Measurements from ENCODE around the gene PKIG.

Gene PKIG

DNA sequence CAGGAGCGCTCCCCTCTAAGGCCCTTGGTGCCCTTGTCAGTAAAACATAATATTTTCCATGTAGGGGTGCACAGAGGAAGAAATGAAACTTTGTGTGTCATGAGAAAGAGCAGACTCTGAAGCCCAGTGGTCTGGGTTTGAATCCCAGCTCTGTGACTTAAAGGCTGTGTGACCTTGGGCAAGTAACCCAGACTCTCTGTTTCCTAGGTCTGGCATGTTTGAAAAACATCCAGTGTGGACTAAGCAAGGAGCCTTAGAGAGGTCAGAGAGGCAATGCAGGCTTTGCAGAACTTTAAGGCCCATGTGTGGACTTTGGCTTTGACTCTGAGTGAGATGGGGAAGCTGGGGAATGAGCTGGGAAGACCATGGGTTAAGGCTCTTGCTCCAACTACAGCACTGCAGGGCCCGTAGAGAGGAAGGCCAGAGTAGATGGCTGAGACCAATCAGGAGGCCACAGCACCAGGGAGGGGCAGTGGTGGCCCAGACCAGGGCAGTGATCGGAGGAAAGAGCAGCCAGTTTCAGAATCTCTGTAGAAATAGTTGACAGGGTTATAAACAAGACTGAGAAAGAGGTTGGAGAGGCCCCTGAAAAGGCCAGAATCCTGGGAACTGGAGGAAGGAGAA lies 50.9 kb downstream of the PKIG start:
- H3K9me3 ChIP-seq (ENCODE audit: severe bottlenecking), result no peaks in the 10 kb centered on the region
- no peaks in the 10 kb centered on the region for H3K27me3 ChIP-seq (ENCODE audit: insufficient read depth, low read depth, severe bottlenecking)
- H3K4me3 ChIP-seq (ENCODE audit: low read depth, low read length), result no peak overlapping the region
- TF ChIP-seq, protein P1, sequence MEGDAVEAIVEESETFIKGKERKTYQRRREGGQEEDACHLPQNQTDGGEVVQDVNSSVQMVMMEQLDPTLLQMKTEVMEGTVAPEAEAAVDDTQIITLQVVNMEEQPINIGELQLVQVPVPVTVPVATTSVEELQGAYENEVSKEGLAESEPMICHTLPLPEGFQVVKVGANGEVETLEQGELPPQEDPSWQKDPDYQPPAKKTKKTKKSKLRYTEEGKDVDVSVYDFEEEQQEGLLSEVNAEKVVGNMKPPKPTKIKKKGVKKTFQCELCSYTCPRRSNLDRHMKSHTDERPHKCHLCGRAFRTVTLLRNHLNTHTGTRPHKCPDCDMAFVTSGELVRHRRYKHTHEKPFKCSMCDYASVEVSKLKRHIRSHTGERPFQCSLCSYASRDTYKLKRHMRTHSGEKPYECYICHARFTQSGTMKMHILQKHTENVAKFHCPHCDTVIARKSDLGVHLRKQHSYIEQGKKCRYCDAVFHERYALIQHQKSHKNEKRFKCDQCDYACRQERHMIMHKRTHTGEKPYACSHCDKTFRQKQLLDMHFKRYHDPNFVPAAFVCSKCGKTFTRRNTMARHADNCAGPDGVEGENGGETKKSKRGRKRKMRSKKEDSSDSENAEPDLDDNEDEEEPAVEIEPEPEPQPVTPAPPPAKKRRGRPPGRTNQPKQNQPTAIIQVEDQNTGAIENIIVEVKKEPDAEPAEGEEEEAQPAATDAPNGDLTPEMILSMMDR (IDR thresholded peaks at IDR 0.05; ENCODE audit: low read depth, low read length), result no peak
- no peak for DNase-seq
- no peaks in the 10 kb centered on the region for H3K36me3 ChIP-seq
- H3K27ac ChIP-seq, result no peak overlapping the region

DNA sequence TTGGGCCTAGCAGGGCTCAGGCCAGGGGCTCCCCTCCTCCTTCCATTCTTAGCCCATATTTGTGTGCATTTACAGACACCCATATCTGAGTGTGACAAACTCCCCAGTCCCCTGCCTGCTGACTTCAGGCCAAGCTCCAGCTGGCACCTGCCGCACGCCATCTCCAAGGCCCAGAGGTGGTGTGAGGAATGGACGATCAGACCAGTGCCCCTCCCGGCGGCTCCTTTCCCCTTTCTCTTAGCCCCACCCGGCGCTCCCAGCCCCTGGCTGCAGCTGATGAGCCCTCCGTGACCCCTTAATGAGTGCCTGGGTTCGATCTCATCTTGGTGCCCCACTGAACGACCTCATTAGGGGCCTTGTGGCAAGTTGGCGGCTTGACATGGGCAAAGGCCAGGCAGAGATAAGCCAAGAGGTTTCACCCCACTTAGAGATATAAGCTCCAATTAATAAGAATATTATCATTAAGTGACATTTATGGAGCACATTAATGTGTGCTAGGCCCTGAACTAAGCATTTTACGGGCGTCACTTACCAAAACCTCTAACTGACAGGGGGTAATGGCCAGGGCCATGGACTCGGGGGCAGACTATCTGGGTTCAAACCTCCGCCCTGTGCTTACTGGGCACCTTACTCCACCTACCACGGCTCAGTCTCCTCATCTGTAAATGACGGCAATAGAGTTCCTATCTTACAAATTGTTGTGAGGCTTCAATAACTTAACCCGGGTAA lies 51.7 kb downstream of the PKIG start:
- TF ChIP-seq, protein P1 (IDR thresholded peaks at IDR 0.05; ENCODE audit: low read depth, low read length), result no peak
- no peak for DNase-seq
- no peaks in the 10 kb centered on the region for H3K36me3 ChIP-seq
- no peak overlapping the region for H3K4me3 ChIP-seq (ENCODE audit: low read depth, low read length)
- H3K27ac ChIP-seq, result no peak overlapping the region
- H3K27me3 ChIP-seq (ENCODE audit: insufficient read depth, low read depth, severe bottlenecking), result no peaks in the 10 kb centered on the region
- H3K9me3 ChIP-seq (ENCODE audit: severe bottlenecking), result no peaks in the 10 kb centered on the region

DNA sequence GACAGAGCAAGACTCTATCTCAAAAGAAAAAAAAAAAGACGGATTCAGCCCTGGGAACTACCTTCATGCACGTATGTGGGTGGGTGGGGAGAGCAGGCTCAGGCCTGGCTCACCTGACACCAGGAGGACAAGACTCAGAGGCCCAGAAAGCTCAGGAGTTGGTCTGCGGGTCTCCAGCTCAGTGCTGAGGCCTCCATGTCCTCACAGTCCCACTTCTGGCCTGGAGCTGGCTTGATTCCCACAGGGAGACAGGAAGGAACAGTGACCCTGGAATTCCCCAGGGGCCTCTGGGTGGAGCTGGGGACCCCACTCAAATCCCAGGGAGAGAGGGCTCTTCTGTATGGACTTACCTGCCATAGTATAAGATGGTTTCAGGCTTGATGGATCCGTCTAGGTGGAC lies 53.5 kb downstream of the PKIG start:
- 0 out of 2 replicates have a peak, but pooled peaks cover 2% of the 10 kb centered on the region for H3K36me3 ChIP-seq

DNA sequence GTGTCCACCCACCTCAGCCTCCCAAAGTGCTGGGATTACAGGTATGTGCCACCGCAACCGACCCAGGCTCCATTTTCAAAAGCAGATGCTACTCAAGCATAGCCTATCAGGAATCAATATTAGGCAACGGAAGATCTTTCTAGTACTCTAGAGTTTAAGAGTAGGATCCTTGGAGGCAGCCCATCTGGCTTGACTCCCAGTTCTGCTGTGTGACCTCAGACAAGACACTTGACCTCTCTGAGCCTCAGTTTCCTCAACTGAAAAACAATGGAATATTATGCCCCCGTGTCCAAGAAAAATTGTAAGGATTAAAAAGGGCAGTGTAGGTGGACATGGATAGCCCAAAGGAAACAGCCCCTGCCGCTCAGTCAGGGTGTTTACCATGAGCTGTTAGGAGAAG lies 54.7 kb downstream of the PKIG start:
- no peak for DNase-seq
- no peaks in the 10 kb centered on the region for H3K9me3 ChIP-seq (ENCODE audit: severe bottlenecking)
- H3K4me3 ChIP-seq (ENCODE audit: low read depth, low read length), result no peak overlapping the region
- H3K36me3 ChIP-seq, result 0 out of 2 replicates have a peak, but pooled peaks cover 2% of the 10 kb centered on the region
- no peaks in the 10 kb centered on the region for H3K27me3 ChIP-seq (ENCODE audit: insufficient read depth, low read depth, severe bottlenecking)
- no peak overlapping the region for H3K27ac ChIP-seq
- TF ChIP-seq, protein P1 (IDR thresholded peaks at IDR 0.05; ENCODE audit: low read depth, low read length), result no peak

More for the DNA sequence above, 53.5 kb downstream of the PKIG start:
- Histone ChIP-seq H3K27ac (no peak overlapping the region), H3K9me3 (ENCODE audit: severe bottlenecking) (no peaks in the 10 kb centered on the region), H3K4me3 (ENCODE audit: low read depth, low read length) (no peak overlapping the region), H3K27me3 (ENCODE audit: insufficient read depth, low read depth, severe bottlenecking) (no peaks in the 10 kb centered on the region)
- no peak for DNase-seq
- TF ChIP-seq, protein P1 (IDR thresholded peaks at IDR 0.05; ENCODE audit: low read depth, low read length), result no peak

DNA sequence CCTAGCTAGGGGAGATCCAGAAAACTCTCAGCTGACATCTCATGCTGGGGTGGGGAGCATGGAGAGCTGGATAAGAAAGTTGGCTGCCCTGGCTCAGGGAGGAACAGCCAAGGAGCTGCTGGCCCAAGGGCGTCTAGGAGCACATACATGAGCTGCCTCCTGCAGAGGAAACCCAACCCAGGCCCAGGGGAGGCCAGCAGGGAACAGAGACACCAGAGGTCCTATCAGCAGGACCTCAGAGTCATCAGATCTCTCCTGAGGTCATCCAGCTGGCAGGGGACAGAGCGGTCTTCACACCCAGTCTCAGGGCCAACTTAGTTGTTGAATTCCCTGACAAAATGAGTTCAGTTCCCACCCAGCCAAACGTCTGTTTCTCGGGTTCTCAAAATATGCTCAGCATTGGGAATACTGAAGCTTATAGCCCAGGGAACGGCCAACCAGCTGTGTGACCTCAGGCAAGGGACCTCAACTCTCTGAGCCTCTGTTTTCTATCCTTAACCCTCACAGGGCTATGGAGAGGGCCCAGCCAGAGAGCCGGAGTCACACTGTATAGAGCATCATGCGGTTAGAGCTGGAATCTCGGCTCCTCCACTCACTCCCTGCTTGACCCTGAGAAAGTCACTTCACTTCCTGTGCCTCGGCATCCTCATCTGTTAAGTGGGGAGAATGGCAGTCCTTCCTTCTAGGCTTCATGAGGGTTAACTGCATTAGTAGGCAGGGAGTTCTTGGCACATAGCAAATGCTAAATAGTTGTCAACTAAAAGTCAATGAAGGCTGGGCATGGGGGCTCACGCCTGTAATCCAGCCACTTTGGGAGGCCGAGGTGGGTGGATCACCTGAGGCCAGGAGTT lies 55.4 kb downstream of the PKIG start:
- TF ChIP-seq, protein P1 (IDR thresholded peaks at IDR 0.05; ENCODE audit: low read depth, low read length), result no peak
- Histone ChIP-seq H3K9me3 (ENCODE audit: severe bottlenecking) (no peaks in the 10 kb centered on the region), H3K27ac (no peak overlapping the region), H3K27me3 (ENCODE audit: insufficient read depth, low read depth, severe bottlenecking) (no peaks in the 10 kb centered on the region), H3K4me3 (ENCODE audit: low read depth, low read length) (no peak overlapping the region), H3K36me3 (0 out of 2 replicates have a peak, but pooled peaks cover 2% of the 10 kb centered on the region)
- no peak for DNase-seq
